AG10803 (cell line): ENCODE results near the gene PBXIP1.

Source experiments
- DNase-seq: peaks from one replicate; pipeline ENCODE4 v3.0.0; 2010; ENCODE audit warnings: low read depth
- H3K4me3 ChIP-seq: 2 replicates; pipeline ENCODE4 v1.5.1; 2011; ENCODE audit warnings: mild to moderate bottlenecking, low read length, control low read depth
- TF ChIP-seq, protein P1 (sequence below): conservative IDR thresholded peaks from 2 replicates; pipeline ENCODE4 v1.5.1; 2011; ENCODE audit warnings: mild to moderate bottlenecking, low read length, control low read depth, inconsistent platforms

Gene PBXIP1

DNA sequence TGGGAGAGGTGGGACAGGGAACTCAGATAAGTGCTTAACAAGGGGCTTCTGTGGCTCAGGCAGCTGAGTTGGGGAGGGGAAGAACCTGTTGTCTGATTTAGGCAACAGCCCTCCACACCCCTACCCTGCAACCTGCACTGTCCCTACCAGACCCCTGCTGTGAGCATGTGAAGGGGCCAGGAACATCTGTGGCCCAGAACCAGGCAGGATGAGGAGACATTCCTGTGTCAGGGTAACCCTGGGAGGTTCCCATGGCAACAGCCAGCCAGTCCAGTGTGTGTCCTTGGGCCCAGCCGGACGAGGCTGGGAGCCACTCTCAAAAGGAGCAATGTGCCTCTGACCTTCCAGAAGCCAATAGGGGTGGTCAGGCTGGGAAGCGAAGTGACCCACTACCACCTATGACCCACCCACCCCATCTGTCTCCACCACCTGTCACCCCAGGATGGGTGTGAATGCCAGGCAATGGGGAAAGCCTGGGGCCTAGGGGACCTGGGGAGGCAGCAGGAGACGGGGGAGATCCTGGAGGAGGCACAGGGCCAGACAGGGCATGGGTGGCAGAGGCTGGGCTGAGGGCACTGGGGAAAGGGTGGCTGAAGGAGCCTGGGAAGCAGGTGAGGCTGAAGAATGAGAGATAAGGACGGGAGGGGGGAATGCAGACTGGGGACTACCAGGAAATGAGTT, 14.4 kb downstream of the PBXIP1 start:
- peak; percentile 44 for DNase-seq
- TF ChIP-seq, protein P1, sequence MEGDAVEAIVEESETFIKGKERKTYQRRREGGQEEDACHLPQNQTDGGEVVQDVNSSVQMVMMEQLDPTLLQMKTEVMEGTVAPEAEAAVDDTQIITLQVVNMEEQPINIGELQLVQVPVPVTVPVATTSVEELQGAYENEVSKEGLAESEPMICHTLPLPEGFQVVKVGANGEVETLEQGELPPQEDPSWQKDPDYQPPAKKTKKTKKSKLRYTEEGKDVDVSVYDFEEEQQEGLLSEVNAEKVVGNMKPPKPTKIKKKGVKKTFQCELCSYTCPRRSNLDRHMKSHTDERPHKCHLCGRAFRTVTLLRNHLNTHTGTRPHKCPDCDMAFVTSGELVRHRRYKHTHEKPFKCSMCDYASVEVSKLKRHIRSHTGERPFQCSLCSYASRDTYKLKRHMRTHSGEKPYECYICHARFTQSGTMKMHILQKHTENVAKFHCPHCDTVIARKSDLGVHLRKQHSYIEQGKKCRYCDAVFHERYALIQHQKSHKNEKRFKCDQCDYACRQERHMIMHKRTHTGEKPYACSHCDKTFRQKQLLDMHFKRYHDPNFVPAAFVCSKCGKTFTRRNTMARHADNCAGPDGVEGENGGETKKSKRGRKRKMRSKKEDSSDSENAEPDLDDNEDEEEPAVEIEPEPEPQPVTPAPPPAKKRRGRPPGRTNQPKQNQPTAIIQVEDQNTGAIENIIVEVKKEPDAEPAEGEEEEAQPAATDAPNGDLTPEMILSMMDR = no peak
- H3K4me3 ChIP-seq = no peak overlapping the region

DNA sequence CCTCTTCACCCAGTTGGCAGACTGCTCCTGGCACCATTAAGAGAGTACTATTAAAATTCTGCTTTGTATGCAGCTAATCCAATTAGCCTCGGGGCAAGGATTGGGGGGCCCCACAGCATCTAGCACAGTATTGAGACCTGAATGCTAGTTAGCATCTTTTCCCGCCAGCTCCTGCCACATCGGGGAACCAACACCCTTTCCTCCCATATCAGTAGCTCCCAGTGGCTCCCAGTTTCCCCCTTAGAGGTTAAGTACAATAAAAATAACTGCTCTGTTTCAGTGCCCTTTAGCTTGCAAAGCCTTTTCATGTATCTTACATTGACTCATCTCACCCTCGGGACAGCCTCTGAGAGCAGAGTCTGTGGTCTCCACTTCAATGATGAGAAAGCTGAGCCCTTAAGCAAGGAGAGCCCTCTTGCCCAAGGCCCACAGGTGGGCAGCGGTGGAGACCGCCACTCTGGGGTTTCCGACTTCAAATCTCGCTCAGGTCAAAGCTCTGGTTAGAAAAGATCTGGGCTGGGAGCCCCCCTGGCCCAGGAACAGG, 15.2 kb downstream of the PBXIP1 start:
- TF ChIP-seq, protein P1 = no peak
- no peak for DNase-seq
- no peak overlapping the region for H3K4me3 ChIP-seq

DNA sequence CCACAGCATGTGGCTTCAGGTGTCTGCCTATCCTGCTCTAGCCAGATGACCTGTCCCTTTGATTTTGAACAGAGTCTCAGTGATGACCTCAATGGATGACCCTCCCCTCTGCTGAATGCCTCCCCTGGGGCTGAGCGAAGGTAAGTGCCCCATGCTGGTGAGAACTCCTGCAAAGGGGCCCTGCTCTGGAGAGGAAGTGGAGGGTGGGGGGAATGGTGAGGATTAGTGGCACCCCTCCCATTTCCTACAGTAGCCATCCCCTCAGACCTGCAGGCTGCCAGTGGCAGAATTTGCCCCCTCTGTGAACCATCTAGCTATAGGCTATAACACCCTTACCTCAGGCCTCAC, 15.7 kb downstream of the PBXIP1 start:
- TF ChIP-seq, protein P1 = no peak
- DNase-seq = no peak
- H3K4me3 ChIP-seq = no peak overlapping the region

DNA sequence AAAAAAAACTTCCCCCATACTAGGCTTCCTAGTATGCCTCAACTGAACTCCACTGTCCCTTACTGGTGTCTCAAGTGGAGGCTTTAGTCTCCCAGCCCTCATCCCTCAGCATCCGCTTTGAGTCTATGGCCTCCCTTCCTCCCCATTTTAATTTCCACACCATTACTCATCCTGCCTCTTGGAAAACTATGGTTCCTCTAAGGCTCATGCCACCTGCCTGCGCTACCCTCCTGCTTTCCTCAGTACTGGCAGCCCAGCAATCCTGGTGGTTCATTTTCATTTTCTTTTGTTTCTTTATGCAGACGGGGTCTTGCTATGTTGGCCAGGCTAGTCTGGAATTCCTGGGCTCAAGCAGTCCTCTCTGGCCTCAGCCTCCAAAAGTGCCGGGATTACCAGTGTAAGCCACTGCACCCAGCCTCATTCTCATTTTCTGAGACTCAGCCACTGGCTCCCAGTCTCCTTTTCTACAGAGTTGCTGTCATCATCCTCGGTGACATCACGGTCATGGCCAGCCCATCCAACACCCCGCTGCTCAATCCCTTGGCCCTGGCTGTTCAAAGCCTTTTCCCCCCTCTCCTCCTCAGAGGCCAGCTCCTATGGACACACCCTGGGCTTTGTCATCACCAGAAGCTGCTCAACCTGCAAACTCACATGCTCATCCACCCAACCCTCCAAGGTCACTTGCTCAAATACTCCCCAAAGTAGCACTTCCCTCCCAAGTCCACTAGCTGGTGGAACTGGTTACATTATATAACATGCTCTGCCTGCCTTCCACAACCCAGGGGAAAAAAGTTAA, 17.1 kb downstream of the PBXIP1 start:
- DNase-seq = no peak
- TF ChIP-seq, protein P1 = no peak

DNA sequence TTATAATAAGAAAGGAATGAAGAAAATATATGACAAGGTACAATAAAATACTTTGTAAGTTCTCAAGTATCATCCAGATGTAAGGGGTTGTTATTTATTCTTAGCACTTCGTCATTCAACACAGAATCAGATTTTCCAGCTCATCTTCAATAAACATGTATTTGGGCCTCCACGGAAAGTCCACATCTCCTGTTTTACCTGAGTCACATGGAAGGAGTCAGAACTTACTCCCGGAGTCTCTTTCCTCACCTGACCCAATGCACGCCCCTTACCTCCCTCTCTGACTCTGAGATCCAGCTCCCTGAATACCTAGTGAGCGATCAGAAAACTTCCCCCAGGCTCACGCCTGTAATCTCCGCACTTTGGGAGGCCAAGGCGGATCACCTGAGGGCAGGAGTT, 17.9 kb downstream of the PBXIP1 start:
- DNase-seq = no peak
- peak overlapping the region; percentile 99 for H3K4me3 ChIP-seq
- TF ChIP-seq, protein P1 = no peak

More for the DNA sequence above, 17.1 kb downstream of the PBXIP1 start:
- no peak overlapping the region for H3K4me3 ChIP-seq

DNA sequence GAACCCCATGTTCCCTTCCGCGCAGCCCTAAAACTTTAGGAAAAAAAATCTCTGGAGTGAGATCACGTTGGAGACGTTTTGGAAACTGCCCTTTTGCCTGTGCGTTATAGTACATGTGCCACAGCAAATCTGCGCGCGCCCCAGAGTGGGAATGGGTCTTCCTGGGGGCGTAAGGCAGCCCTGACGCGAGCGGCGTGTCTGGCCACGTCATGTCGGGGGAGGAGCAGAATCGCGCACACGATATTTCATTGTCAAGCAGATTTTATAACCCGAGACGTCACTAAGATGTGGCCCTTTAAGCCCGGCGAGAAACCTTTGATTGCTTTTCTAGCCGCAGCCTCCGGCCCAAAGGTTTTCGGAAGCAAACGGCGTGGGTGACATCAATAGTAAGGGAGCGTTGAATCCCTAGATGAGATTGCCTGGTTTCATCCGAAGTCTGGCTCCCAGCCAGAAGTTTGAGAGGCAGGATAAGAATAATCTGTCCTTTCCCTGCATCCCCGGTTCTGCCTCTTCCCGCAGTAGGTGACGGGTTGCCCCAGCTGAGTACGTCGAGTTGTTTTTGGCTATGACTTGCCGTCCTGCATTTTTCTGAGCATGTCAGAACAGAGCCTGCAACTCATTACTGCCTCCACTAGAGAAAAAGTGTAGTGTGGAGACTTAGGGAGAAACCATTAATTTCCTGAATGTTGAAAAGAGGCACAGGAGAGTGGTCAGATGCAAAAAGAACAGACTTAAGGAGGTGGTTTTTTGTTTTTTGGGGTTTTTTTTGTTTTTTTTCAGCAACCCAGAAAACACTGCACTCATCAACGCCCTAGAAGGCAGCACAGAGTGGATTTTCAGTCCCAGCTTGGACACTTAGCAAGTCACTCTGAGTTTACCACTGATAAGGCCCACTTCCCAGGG, 18.6 kb downstream of the PBXIP1 start:
- DNase-seq = peak; percentile 96
- TF ChIP-seq, protein P1 = peak; percentile 44
- peak overlapping the region; percentile 99 for H3K4me3 ChIP-seq
